GM21360 (cell line): Measurements from ENCODE around the gene CLEC4G.
"Not testable (repeated sequence)": the region's sequence is repeated elsewhere in the genome, so short reads cannot be mapped to it uniquely, and the experiment has no call there.

ENCODE experiments used
- ATAC-seq: cut with Tn5 transposase; IDR thresholded peaks from one replicate; pipeline ENCODE4 v1.9.1; 2021; ENCODE audit warnings: mild to moderate bottlenecking, moderate library complexity; ENCODE audit not compliant: unreplicated experiment

Gene CLEC4G, protein sequence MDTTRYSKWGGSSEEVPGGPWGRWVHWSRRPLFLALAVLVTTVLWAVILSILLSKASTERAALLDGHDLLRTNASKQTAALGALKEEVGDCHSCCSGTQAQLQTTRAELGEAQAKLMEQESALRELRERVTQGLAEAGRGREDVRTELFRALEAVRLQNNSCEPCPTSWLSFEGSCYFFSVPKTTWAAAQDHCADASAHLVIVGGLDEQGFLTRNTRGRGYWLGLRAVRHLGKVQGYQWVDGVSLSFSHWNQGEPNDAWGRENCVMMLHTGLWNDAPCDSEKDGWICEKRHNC

DNA sequence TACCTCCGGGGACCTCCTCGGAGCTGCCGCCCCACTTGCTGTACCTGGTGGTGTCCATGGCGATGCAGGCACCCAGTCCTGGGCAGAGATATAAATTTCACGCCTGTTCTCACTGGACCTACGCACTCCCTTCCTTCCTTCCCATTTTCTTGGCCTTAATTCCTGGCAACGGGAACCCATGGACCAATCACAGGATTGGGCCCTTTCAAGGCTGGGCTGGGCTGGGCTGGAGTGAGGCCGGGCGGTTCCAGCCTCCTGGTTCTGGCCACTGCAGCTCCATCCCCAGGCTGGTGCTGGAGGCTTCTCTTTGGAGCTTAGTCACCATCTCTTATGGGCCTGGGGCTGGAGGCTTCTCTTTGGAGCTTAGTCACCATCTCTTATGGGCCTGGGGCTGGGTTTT lies at the start of gene CLEC4G:
CLEC4G (minus strand) TSS at position 66 of the 400 bp plus-strand sequence; CDS start at position 58, 8 bp downstream.
- ATAC-seq: no peak

DNA sequence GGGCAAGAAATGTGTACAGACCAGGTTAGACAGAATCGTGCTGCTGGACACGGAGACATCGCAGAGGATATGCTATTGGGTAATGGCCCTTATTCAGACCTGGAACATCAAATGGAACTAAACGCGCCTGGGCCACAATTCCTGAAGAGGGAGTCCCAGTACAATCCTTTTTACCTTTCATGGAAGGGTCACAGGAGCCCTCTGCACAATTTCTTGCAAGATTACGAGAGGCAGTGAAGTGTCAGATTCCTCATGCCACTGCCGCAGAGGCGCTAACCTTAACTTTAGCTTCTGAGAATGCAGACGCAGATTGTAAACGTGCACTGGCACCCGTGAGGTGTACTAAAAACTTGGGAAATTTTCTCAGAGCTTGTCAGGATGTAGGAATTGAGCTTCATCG lies 49.2 kb upstream of the CLEC4G start:
- ATAC-seq: no peak

DNA sequence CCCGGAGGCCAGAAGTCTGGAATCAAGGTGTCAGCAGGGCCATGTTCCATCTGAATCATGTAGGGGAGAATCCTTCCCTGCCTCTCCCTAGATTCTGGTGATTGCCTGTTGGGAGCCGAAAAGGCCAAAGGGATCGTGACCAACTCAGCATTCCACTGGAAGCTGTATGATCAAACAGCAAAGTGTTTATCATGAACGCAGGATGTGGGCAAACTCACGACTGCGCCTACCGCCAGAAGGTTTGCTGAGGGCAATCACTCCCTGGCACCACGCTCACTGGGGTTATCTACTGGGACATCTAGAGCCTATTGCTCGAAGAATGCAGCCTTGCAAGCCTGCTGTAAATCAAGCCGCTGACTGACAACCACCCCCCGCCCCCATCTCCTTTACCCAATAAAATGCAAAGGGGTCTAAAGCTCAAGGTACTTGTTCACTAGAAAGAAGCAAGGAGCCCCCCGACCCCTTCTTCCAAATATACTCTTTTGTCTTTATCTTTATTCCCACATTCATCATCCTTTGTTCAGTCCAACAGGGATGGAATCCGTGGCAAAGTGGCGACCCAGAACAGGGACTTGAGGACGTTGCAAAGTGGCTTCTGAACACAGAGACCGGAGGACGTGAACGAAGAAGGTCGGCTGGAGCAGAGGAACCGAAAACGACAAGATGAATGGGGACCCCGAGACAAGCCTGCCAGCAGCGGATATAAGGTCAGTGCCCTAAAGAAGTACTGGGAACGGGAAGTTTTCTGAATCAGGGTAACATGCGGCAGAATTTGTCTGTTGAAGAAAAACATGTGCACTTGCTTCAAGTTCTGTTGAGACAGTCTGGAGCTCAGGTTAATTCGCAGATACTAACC lies 47.9 kb upstream of the CLEC4G start:
- no peak for ATAC-seq

DNA sequence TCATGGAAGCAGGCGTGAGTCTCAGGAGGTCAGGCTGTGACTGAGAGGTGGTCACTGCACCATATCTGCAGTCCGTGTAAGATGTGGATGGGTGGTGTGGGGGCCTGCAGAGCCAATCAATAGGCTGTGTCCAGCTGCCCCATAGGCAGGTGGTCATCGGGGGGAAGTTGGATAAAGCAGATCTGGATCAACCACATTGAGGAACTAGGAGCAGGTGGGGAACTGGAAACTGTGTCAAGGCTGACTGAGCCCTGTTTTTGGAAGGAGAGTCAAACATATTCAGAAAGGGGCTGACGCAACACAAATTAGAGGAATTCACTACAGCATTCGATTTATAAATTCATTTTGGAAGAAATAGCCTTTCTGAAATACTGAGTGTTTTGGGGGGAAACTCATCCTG lies 46.2 kb upstream of the CLEC4G start:
- ATAC-seq: no peak

DNA sequence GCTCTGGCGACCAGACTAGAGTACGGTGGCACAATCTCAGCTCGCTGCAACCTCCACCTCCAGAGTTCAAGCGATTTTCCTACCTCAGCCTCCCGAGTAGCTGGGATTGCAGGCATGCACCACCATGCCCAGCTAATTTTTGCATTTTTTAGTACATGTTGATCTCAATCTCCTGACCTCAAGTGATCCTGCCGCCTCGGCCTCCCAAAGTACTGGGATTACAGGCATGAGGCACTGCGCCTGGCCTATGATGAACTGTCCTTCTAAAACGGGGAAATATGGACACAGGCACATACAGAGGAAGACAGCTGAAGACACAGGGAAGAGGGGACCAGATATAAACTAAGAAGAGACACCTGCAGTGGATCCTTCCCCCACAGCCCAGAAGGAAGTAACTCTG lies 43.9 kb upstream of the CLEC4G start:
- ATAC-seq: no peak

DNA sequence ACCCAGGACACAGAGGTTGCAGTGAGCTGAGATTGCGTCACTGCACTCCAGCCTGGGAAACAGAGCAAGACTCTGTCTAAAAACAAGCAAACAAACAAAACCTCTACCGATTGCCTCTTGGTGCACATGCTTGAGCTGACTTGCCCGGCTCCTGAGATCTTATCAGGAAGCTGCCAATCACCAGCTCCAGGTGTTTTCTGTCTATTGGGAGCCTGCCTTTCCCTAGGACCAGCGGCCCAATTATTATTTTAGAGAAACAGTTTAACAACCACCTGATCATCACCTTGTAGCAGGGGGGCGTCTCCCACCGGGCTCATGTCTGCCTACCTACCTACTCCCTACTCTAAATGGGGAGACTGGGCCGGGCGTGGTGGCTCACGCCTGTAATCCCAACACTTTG lies 41.9 kb upstream of the CLEC4G start:
- no peak for ATAC-seq

DNA sequence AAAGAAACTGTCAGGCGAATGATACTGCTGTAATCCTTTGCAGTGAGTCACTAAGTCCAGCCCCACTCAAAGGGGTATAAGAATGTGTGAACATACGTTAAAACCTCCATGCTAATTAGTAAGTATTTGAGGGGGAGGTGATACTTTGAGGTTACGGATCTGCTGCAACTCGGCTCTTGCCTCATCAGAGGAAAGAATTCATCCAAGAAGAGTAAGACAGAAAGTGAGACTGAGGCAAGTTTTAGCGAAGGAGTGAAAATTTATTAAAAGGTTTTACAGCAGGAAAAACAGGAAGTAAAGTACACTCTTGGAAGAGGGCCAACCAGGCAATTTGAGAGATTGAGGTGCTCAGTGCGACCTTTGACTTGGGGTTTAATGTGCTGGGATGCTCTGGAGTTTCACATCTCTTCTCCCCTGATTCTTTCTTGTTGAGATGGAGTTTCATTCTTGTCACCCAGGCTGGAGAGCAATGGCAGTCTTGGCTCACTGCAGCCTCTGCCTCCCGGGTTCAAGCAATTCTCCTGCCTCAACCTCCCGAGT lies 40.9 kb upstream of the CLEC4G start:
- ATAC-seq: no peak

DNA sequence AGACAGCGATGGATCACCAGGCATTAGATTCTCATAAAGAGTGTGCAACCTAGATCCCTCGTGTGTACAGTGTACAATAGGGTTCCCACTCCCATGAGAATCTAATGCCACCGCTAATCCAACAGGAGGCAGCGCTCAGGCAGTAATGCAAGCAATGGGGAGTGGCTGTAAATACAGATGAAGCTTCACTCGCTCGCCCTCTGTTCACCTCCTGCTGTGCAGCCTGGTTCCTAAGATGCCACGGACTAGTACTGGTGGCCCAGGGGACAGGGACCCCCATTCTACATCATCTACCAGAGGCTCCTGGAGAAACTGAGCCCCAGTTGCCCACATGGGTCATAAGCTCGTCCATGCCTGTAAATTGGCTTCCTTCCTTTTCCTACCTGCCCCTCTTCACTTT lies 39.2 kb upstream of the CLEC4G start:
- no peak for ATAC-seq

DNA sequence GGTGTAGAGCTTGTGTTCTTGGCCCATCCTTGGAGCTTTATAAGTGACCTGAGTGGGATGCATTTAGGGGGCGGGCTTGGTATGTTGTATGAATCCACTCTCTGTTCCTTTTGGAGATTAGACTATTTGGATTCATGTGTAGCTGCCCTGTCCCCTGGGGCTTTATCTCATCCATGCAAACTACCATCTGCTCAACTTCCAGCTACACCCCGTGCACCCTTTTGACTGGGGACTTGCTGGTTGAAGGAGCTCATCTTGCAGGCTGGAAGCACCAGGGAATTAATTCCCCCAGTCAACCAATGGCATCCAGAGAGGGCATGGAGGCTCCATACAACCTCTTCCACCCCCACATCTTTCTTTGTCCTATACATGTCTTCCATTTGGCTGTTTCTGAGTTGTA lies 37.3 kb upstream of the CLEC4G start:
- no peak for ATAC-seq

DNA sequence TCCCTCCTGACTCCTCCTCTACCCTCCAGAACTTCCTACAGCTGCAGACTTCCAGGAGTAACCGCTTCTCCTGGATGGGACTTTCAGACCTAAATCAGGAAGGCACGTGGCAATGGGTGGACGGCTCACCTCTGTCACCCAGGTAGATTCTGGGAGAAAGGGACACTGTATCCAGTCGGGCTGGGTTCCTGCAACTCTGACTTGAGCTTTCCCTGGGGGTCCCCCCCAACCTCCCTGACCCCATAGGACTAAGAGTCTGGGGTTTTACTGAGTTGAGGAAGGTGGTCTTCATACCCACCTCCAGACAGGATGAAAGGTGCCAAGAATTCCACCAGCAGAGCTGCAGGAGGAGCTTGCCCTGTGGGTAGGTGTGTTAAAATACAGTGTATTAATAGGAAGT lies 35.6 kb upstream of the CLEC4G start:
- no peak for ATAC-seq

DNA sequence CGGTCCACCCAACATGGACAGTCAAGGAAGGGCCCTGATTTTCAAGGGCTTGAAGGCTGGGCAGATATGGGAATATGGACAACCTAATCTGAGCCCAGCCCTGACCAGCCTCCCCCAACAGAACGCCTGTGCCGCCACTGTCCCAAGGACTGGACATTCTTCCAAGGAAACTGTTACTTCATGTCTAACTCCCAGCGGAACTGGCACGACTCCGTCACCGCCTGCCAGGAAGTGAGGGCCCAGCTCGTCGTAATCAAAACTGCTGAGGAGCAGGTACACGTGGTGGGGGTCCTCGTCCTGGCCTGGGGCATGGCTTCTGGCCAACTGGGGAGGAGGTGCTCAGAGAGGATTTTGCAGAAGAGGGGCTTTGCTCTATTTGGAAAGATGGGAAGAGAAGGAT lies 34.6 kb upstream of the CLEC4G start:
- no peak for ATAC-seq

DNA sequence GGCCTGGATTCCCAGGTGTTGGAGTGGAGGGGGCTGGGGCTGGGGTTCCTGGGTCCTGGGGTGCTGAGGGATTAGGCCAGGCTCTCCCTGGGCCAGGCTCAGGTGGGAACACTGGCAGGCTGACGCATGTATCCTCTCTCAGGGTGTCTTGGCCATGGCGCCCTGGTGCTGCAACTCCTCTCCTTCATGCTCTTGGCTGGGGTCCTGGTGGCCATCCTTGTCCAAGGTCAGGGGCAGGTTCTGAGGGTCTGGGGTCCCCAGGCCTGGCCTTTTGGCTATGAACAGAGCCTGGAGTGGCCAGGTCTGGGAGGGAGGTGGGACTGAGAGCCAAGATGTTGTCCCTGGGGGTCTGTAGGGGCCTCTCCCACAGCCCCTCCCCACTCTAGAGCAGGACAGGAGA lies 33.1 kb upstream of the CLEC4G start:
- ATAC-seq: not testable (repeated sequence)

DNA sequence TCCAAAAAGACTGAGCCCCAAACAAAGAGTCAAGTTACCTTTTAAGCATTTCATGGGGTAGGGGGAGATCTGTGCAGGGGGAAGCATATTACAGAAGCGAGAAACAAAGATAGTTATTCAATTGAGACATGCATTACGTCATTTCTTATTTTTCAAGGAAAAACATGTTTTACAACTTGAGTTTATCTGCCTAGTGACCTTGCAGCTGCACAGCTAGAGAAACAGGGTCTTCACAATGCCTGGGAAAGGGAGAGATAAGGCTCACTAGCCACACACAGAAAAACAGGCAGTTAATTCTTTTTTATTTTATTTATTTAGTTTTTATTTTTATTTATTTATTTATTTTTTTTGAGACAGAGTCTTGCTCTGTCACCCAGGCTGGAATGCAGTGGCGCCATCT lies 32.2 kb upstream of the CLEC4G start:
- ATAC-seq: not testable (repeated sequence)

DNA sequence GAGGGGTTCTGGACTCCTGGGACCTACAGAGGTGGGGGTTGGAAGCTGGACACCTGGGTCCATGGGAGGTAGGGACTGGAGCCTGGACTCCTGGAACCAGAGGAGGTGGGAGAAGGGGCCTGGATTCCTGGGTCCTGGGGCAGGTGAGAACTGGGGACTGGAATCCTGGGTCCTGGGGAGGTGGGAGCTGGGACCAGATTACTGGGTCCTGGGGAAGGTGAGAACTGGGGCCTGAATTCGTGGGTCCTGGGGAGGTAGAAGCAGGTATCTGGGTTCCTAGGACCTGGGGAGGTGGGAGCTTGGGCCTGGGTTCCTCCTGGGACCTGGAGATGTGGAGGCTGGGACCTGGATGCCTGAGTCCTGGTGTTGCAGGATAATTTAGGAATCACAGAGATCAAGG lies 31.8 kb upstream of the CLEC4G start:
- ATAC-seq: no peak

DNA sequence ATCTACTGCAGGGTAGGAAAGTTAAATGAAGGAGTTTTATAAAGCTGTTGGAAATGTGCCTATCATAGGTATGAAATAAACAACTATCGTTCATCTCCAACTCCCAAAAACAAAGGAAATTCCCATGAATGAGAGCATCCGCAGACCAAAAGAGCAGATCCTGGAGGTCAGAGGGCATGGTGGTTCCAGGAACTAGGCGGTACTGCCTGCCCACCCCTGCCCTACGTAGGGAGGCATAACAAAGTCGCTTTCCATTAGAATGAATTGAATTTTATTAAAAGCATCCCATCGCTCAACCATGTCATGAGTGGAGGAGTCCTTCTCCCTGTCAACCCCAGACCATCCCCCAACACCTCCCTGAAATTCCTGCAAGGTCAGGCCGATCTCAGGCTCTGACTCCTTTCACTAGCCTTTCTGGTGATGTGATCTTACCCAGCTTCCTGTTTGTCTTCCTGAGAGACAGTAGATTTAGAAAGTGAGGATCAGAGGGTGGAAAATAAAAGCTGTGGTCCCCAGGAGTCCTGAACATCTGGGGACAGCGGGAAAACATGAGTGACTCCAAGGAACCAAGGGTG lies 30.9 kb upstream of the CLEC4G start, which contains the start of gene CLEC4M:
CLEC4M (plus strand) TSS at position 525 of the 575 bp plus-strand sequence; CDS start at position 549, 24 bp downstream.
- no peak for ATAC-seq

DNA sequence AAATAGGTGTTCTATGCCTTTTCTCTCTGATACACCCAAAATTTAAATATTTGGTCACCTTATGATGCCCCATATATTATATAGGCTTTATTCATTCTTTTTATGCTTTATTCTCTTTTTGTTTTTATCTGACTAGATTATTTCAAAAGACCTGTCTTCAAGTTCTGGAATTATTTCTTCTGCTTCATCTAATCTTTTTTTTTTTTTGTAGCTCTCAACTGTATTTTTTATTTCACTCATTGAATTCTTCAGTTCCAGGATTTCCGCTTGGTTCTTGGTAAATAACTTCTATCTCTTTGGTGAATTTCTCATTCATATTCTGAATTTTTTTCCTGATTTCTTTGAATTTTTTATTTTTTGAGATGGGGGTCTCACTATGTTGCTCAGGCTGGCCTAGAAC lies 27.2 kb upstream of the CLEC4G start:
- no peak for ATAC-seq

DNA sequence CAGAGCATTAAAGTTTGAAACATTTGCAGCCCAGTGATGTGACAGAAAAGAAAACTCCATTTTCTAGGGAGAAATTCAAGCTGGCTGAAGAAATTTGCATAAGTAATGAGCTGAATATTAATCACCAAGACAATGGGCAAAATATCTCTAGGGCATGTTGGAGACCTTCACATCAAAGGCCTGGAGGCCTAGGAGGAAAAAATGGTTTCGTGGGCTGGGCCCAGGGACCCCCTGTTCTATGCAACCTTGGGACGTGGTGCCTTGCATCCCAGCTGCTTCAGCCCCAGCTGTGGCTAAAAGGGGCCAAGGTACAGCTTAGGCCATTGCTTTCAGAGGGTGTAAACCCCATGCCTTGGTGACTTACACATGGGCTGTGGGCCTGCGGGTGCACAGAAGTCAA lies 25.4 kb upstream of the CLEC4G start:
- ATAC-seq: no peak

DNA sequence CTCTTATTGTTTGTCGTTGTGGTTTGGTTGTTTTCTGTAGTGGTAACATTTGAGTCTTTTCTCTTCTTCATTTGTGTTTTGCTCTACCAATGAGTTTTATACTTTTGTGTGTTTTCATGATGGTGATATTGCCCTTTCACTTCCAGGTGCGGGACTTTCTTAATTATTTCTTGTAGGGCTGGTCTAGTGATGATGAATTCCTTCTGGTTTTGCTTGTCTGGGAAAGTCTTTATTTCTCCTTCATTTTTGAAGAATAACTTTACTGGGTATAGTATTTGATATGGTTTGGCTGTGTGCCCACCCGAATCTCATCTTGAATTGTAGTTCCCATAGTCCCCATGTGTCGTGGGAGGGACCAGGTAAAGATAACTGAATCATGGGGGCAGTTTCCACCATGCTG lies 24.3 kb upstream of the CLEC4G start:
- no peak for ATAC-seq

DNA sequence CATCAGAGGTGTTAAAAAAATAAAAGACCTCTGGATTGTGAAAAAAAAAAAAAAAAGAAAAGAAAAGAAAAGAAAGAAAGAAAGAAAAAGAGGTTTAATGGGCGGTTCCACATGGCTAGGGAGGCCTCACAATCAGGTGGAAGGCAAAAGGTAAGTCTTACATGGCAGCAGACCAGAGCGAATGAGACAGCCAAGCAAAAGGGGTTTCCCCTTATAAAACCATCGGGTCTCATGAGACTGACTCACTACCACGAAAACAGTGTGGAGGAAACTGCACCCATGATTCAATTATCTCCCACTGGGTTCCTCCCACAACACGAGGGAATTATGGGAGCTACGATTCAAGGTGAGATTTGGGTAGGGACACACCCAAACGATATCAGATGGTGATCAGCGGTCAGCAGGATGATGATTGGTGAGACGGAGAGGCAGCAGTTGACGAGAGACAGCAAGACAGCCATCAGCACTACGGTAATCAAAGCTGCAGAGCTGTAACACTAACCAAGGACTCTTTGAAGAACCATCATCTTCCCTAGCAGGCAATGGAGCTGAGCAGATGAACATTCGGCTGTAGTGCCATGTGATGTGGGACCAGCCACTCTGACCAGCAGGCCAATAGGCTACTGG lies 19.4 kb upstream of the CLEC4G start:
- no peak for ATAC-seq

DNA sequence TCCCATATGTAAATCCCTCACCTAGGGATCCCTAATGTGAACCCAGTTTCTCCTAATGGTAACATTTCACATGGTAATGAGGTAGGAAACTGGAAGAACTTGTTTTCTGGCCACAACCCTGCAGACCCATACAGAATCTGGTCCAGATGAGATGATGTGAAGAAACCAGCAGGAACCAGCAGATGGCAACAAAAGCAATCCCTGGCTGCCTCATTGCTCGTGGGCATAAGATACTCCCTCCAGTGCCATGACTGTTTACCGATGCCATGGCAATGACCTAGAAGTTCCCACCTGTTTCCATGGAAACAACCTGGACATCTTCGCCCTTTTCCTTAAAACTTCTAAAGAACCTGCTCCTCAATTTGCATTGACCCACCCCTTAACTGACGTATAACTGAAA lies 16.8 kb upstream of the CLEC4G start:
- ATAC-seq: no peak

DNA sequence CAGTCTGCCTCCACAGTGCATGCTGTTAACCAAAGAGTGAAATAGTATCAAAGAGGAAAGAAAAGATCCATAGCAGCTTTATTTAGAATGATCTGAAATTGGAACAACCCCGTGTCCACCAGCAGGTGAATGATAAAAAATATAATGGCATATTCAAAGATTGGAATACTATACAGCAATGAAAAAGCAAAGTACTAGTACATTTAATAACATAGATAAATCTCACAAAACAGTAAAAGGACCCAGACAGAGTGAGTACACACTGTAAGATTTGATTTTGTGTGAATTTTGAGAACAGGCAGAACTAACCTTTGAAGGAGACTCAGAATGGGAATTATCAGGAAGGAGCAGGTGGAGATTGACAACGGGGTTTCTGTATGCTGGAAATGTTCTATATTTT lies 16.3 kb upstream of the CLEC4G start:
- ATAC-seq: no peak
